ENCODE measurements around the gene CXCL14.

DNA sequence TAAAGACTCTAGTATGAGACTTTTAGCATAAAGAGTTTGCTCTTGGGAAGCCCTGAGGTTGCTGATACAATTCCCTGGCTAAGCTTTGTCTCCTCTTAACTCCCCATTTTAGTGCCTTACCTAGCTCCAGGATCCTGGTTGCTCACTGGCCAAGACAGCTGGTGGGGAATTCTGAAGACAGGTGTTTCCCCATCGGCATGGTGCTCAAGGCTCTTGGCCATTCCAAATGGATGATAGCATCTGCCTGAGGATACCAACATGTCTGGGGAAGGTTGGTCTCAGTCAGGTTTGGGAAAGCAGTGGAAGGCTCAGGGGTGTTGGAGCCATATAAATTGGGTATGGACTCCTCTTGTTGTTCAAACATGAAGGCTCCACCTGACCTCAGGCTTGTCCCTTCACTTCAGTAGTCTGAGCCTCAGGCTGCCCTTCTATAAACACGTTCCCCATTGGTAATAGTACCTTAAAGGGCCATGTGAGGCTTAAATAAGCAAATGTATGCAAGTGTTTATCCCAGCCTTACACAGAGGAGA lies 44.5 kb upstream of the CXCL14 start:
- TF ChIP-seq, protein P1, sequence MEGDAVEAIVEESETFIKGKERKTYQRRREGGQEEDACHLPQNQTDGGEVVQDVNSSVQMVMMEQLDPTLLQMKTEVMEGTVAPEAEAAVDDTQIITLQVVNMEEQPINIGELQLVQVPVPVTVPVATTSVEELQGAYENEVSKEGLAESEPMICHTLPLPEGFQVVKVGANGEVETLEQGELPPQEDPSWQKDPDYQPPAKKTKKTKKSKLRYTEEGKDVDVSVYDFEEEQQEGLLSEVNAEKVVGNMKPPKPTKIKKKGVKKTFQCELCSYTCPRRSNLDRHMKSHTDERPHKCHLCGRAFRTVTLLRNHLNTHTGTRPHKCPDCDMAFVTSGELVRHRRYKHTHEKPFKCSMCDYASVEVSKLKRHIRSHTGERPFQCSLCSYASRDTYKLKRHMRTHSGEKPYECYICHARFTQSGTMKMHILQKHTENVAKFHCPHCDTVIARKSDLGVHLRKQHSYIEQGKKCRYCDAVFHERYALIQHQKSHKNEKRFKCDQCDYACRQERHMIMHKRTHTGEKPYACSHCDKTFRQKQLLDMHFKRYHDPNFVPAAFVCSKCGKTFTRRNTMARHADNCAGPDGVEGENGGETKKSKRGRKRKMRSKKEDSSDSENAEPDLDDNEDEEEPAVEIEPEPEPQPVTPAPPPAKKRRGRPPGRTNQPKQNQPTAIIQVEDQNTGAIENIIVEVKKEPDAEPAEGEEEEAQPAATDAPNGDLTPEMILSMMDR (conservative IDR thresholded peaks at IDR 0.05; ENCODE audit: low read depth, low read length): no peak
- no peak for TF ChIP-seq EZH2 (IDR thresholded peaks at IDR 0.05; ENCODE audit: borderline replicate concordance, low read depth, low read length, poor library complexity, severe bottlenecking)
